ENCODE results near the gene ARMH3.

DNA sequence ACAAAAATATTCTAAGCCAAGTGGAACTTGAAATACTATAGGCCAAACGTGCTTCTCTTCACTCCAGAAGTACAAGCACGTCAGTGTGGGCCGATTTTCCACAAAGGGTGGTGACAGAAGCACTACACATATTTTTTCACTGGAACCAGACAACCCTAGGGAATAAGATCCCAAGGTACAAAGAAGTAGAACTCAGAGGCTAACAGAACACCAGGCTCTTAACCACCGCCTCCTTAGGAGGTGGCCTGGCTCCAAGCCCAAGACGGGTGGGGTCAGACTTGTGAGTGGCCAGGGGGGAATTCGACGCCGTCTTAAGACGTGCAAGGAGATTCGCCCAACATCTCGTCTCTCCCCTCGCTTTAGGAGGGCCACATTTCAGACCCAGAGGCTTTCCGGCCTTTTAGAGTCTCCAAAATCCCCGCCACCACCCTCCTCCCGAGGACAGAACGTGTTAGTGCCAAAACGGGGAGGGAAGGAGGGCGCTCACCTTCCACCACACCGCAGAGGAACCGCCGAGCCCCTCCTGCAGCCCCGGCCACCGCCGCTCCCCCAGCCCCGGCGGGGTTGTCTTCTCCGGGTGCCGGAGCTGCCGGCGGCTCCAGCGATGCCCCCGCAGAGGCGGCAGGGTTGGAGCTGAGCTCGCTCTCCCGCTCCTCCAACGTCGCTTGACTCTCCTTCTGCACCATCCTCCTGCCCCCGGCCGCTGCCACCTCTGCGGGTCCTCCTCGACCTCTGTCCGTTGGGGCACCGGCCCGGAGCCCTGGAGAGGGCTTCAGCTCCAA is 238.4 kb downstream of the ARMH3 start:
- TF ChIP-seq, protein P1, sequence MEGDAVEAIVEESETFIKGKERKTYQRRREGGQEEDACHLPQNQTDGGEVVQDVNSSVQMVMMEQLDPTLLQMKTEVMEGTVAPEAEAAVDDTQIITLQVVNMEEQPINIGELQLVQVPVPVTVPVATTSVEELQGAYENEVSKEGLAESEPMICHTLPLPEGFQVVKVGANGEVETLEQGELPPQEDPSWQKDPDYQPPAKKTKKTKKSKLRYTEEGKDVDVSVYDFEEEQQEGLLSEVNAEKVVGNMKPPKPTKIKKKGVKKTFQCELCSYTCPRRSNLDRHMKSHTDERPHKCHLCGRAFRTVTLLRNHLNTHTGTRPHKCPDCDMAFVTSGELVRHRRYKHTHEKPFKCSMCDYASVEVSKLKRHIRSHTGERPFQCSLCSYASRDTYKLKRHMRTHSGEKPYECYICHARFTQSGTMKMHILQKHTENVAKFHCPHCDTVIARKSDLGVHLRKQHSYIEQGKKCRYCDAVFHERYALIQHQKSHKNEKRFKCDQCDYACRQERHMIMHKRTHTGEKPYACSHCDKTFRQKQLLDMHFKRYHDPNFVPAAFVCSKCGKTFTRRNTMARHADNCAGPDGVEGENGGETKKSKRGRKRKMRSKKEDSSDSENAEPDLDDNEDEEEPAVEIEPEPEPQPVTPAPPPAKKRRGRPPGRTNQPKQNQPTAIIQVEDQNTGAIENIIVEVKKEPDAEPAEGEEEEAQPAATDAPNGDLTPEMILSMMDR (conservative IDR thresholded peaks at IDR 0.05; ENCODE audit: low read depth, low read length): no peak
- no peak for TF ChIP-seq EZH2 (IDR thresholded peaks at IDR 0.05; ENCODE audit: low read length, unreplicated experiment)

Data from PC-3 (cell line).